NOMO-1 treated with dmso at 0.1 percent for 144 hours (cell line): ENCODE data around the gene DMXL2.
"Not testable (repeated sequence)": the region's sequence is repeated elsewhere in the genome, so short reads cannot be mapped to it uniquely, and the experiment has no call there.

ENCODE experiments used
- DNase-seq: peaks from one replicate; lab custom pipeline; 2025; ENCODE audit not compliant: unreplicated experiment; lab: John Stamatoyannopoulos, UW

DMXL2 gene

GRCh38 chr15:51621936-51622603, 501 bp downstream of the DMXL2 start:
- peak; percentile 43 for DNase-seq

GRCh38 chr15:51621155-51621765, 1.3 kb downstream of the DMXL2 start:
- DNase-seq: no peak

- DNase-seq: peak; percentile 60
Measured at GRCh38 chr15:51620641-51621040, 1.9 kb downstream of the DMXL2 start.

GRCh38 chr15:51620122-51620521, 2.4 kb downstream of the DMXL2 start:
- DNase-seq: no peak

- DNase-seq: no peak
Measured at GRCh38 chr15:51619331-51620035, 3.1 kb downstream of the DMXL2 start.

- DNase-seq: no peak
Measured at GRCh38 chr15:51617886-51618285, 4.7 kb downstream of the DMXL2 start.

GRCh38 chr15:51613951-51614350, 8.6 kb downstream of the DMXL2 start:
- no peak for DNase-seq

- DNase-seq: not testable (repeated sequence)
Measured at GRCh38 chr15:51612669-51613068, 9.9 kb downstream of the DMXL2 start.

- DNase-seq: not testable (repeated sequence)
Measured at GRCh38 chr15:51603462-51603948, 19.1 kb downstream of the DMXL2 start.

- no peak for DNase-seq
Measured at GRCh38 chr15:51603002-51603401, 19.6 kb downstream of the DMXL2 start.

GRCh38 chr15:51602484-51602883, 20.1 kb downstream of the DMXL2 start:
- no peak for DNase-seq

- no peak for DNase-seq
Measured at GRCh38 chr15:51601801-51602200, 20.8 kb downstream of the DMXL2 start.

GRCh38 chr15:51600114-51600513, 22.5 kb downstream of the DMXL2 start:
- no peak for DNase-seq

GRCh38 chr15:51589881-51590568, 32.5 kb downstream of the DMXL2 start:
- DNase-seq: peak; percentile 26

- no peak for DNase-seq
Measured at GRCh38 chr15:51588966-51589365, 33.6 kb downstream of the DMXL2 start.

GRCh38 chr15:51585986-51586385, 36.6 kb downstream of the DMXL2 start:
- peak; percentile 84 for DNase-seq

GRCh38 chr15:51580982-51581381, 41.6 kb downstream of the DMXL2 start:
- no peak for DNase-seq

GRCh38 chr15:51580385-51580784, 42.2 kb downstream of the DMXL2 start:
- DNase-seq: peak; percentile 24

GRCh38 chr15:51579012-51579411, 43.6 kb downstream of the DMXL2 start:
- no peak for DNase-seq

GRCh38 chr15:51577636-51578304, 44.8 kb downstream of the DMXL2 start:
- no peak for DNase-seq
